ENCODE data around the gene SEPTIN12.

SEPTIN12 gene

DNA sequence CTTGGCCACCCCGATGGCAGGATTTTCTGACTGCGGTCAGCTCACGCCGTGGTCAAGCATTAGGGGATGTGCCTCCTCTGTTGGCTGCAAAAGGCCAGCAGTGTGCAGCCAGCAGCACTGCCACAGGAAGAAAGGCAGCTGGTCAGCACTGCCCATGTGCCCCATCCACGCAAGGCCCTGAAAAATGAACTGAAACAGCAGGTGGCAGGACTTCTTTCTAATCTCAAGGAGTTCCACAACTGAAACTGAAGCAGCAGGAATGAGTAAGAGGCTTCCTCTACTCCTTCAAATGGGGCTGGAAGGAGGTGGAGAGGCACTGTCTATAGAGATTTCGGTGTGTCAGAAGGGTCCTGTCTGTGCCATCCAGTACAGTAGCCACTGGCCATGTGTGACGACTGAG lies 24.4 kb downstream of the SEPTIN12 start:
- no peak overlapping the region for H3K27ac ChIP-seq (ENCODE audit: low read length)
- no peak overlapping the region for H3K4me3 ChIP-seq (ENCODE audit: low read length)
- H3K36me3 ChIP-seq (ENCODE audit: control insufficient read depth, low read depth, low read length), result peaks cover 43% of the 10 kb centered on the region
- no peaks in the 10 kb centered on the region for H3K27me3 ChIP-seq (ENCODE audit: control insufficient read depth, insufficient read depth, low read length)
- peaks cover 4% of the 10 kb centered on the region for H3K4me1 ChIP-seq (ENCODE audit: control insufficient read depth, low read depth, low read length)
- no peak overlapping the region for H3K9ac ChIP-seq (ENCODE audit: low read length)
- no peaks in the 10 kb centered on the region for H3K9me3 ChIP-seq (ENCODE audit: control insufficient read depth, low read depth, low read length)

DNA sequence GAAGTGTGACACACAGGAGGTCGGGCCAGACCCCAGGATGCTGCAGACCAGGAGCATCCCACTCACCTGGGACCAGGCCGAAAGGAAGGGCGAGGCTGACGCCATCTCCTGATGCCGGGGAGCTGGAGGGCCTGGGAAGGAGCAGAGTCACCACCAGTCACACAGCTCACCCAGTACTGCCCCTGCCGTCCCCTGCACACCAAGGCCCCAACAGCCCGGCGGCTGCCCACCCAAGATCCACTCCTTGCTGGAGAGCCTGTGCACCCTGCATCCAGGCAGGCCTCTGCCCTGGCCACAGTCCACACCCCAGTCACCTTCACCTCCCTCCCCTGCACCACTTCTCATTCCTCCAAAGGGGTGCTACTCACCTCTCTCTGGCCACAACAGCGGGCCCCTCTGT lies 25.9 kb downstream of the SEPTIN12 start:
- peaks cover 52% of the 10 kb centered on the region for H3K36me3 ChIP-seq (ENCODE audit: control insufficient read depth, low read depth, low read length)
- no peaks in the 10 kb centered on the region for H3K27me3 ChIP-seq (ENCODE audit: control insufficient read depth, insufficient read depth, low read length)
- H3K9me3 ChIP-seq (ENCODE audit: control insufficient read depth, low read depth, low read length), result no peaks in the 10 kb centered on the region
- no peak overlapping the region for H3K9ac ChIP-seq (ENCODE audit: low read length)
- H3K27ac ChIP-seq (ENCODE audit: low read length), result no peak overlapping the region
- no peak overlapping the region for H3K4me3 ChIP-seq (ENCODE audit: low read length)
- H3K4me1 ChIP-seq (ENCODE audit: control insufficient read depth, low read depth, low read length), result peaks cover 4% of the 10 kb centered on the region

DNA sequence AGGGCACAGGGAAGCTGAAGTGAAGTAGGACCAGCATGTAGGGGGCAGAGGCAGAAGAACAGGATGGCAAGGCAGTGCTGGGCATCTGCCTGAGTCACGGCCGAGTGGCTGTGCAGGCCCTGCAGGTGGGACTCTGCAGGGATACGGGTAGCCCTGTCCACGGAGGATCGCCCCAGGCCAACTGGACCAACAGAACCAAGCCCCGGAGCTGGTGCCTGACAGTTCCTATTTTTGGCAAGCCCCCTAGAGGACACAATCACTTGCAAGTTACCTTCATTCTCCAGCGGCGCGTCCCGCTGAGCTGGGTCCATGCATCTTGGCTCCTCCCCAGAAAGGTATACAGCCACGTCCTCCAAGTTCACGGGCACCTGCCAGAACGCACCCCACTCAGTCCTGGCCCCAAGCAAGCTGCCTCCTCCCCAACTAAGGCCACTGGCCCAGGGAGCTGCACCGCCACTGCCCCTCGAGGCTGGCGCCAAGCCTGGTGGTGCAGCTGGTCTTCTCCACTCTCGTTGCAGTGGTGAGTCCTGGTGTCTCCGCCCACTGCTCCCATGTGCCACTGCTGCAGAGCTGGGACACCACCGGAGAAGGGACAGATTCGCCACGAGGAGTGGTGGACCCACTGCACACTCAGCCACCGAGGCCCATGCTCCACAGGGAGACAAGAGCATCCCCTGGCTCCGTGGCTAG lies 27.8 kb downstream of the SEPTIN12 start:
- H3K9me3 ChIP-seq (ENCODE audit: control insufficient read depth, low read depth, low read length), result no peaks in the 10 kb centered on the region
- H3K9ac ChIP-seq (ENCODE audit: low read length), result no peak overlapping the region
- no peaks in the 10 kb centered on the region for H3K4me1 ChIP-seq (ENCODE audit: control insufficient read depth, low read depth, low read length)
- H3K4me3 ChIP-seq (ENCODE audit: low read length), result no peak overlapping the region
- no peaks in the 10 kb centered on the region for H3K27me3 ChIP-seq (ENCODE audit: control insufficient read depth, insufficient read depth, low read length)
- peaks cover 60% of the 10 kb centered on the region for H3K36me3 ChIP-seq (ENCODE audit: control insufficient read depth, low read depth, low read length)
- H3K27ac ChIP-seq (ENCODE audit: low read length), result no peak overlapping the region

DNA sequence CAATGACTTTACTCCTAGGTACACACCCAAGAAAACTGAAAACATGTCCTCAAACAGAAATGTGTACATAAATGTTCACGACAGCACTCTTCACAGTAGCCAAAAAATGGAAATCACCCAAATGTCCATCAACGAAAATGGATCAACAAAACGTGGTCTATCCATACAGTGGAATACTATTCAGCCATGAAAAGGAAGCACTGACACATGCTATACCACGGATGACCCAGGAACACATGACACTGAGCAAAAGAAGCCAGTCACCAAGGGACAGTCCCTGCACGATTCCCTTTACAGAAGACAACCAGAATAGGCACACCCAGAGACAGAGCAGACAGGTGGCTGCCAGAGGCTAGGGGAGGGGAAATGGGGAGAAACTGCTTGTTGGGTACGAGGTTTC lies 32.5 kb downstream of the SEPTIN12 start:
- Histone ChIP-seq H3K27ac (ENCODE audit: low read length) (no peak overlapping the region), H3K27me3 (ENCODE audit: control insufficient read depth, insufficient read depth, low read length) (no peaks in the 10 kb centered on the region), H3K36me3 (ENCODE audit: control insufficient read depth, low read depth, low read length) (peaks cover 56% of the 10 kb centered on the region), H3K4me1 (ENCODE audit: control insufficient read depth, low read depth, low read length) (no peaks in the 10 kb centered on the region), H3K9ac (ENCODE audit: low read length) (no peak overlapping the region), H3K9me3 (ENCODE audit: control insufficient read depth, low read depth, low read length) (no peaks in the 10 kb centered on the region), H3K4me3 (ENCODE audit: low read length) (no peak overlapping the region)

DNA sequence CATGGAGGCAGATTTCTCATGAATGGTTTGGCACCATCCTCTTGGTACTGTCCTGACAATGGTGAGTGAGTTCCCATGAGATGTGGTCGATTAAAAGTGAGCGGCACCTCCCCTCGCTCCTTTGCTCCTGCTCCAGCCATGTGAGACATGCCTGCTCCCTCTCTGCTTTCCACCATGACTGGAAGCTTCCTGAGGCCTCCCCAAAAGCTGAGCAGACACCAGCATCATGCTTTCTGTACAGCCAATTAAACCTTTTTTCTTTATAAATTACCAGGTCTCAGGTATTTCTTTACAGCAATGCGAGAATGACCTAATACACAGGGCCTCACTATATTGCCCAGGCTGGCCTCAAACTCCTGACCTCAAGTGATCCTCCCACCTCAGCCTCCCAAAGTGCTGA lies 33.3 kb downstream of the SEPTIN12 start:
- Histone ChIP-seq H3K4me1 (ENCODE audit: control insufficient read depth, low read depth, low read length) (no peaks in the 10 kb centered on the region), H3K36me3 (ENCODE audit: control insufficient read depth, low read depth, low read length) (peaks cover 53% of the 10 kb centered on the region), H3K9ac (ENCODE audit: low read length) (no peak overlapping the region), H3K27me3 (ENCODE audit: control insufficient read depth, insufficient read depth, low read length) (no peaks in the 10 kb centered on the region), H3K4me3 (ENCODE audit: low read length) (no peak overlapping the region), H3K27ac (ENCODE audit: low read length) (no peak overlapping the region), H3K9me3 (ENCODE audit: control insufficient read depth, low read depth, low read length) (no peaks in the 10 kb centered on the region)

DNA sequence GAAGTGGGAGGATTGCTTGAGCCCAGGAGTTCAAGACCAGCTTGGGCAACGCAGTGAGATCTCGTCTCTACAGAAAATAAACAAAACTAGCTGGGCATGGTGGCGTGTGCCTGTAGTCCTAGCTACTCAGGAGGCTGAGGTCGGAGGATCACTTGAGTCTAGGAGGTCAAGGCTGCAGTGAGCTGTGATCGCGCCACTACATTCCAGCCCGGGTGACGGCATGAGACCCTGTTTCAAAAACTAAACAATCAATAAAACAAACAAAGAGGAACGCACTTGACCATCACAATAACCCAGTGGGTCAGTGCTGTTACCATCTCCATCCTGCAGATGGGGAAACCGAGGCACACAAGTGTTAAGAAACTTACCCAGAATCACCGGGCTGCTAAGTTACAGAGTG lies 34.9 kb downstream of the SEPTIN12 start:
- Histone ChIP-seq H3K9me3 (ENCODE audit: control insufficient read depth, low read depth, low read length) (no peaks in the 10 kb centered on the region), H3K27me3 (ENCODE audit: control insufficient read depth, insufficient read depth, low read length) (no peaks in the 10 kb centered on the region), H3K36me3 (ENCODE audit: control insufficient read depth, low read depth, low read length) (peaks cover 36% of the 10 kb centered on the region), H3K4me1 (ENCODE audit: control insufficient read depth, low read depth, low read length) (no peaks in the 10 kb centered on the region), H3K27ac (ENCODE audit: low read length) (no peak overlapping the region), H3K9ac (ENCODE audit: low read length) (no peak overlapping the region), H3K4me3 (ENCODE audit: low read length) (no peak overlapping the region)

DNA sequence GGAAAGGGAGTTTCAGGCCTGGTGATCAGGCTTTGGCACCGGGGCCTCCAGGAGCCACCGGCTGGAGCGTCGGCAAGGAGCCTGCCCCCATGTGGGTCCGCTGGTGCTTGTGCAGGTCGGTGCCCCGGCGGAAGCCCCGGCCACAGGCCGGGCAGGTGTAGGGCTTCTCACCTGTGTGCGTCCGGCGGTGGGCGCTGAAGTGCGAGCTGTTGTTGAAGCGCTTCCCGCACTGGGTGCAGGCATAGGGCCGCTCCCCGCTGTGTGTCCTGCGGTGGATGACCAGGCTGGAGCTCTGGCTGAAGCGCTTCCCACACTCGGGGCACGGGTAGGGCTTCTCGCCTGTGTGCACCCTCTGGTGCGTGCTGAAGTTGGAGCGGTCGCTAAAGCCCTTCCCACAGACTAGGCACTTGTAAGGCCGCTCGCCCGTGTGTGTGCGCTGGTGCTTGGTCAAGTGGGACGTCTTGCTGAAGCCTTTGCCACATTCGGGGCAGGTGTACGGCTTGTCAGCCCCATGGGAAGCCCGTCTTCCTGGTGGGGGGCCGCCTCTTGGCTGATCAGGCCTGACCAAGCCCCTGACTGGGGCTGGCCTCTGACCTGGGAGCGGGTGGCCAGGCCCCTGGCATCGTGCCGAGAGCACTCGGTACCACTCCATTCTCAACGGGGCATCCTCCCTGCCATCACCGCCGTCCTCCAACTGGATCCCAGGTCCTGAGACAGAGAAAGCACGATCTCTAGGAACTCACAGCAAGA lies 35.6 kb downstream of the SEPTIN12 start:
- H3K9me3 ChIP-seq (ENCODE audit: control insufficient read depth, low read depth, low read length), result no peaks in the 10 kb centered on the region

DNA sequence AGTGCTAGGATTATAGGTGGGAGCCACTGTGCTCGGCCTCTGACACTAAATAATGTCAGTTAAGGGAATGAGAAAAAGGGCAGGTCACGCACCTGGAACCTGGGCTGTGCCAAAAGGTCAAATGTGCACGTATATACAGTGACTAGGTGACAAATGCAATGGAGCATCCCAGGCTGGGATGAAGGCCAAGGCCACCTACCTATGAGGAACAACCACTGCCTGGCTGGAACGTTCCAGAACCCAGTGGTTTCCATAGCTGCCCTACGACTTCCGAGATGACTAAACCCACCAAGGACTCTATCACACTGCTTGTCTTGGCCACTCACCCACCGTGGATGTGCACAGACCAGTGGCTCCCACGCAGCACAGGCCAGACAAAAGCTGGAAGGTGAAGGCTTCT lies 37.2 kb downstream of the SEPTIN12 start:
- H3K9ac ChIP-seq (ENCODE audit: low read length), result no peak overlapping the region
- H3K9me3 ChIP-seq (ENCODE audit: control insufficient read depth, low read depth, low read length), result no peaks in the 10 kb centered on the region
- no peak overlapping the region for H3K27ac ChIP-seq (ENCODE audit: low read length)
- H3K36me3 ChIP-seq (ENCODE audit: control insufficient read depth, low read depth, low read length), result peaks cover 29% of the 10 kb centered on the region
- no peak overlapping the region for H3K4me3 ChIP-seq (ENCODE audit: low read length)
- H3K4me1 ChIP-seq (ENCODE audit: control insufficient read depth, low read depth, low read length), result no peaks in the 10 kb centered on the region
- no peaks in the 10 kb centered on the region for H3K27me3 ChIP-seq (ENCODE audit: control insufficient read depth, insufficient read depth, low read length)

More for the DNA sequence above, 35.6 kb downstream of the SEPTIN12 start:
- H3K4me3 ChIP-seq (ENCODE audit: low read length), result no peak overlapping the region
- H3K4me1 ChIP-seq (ENCODE audit: control insufficient read depth, low read depth, low read length), result no peaks in the 10 kb centered on the region
- H3K9ac ChIP-seq (ENCODE audit: low read length), result no peak overlapping the region
- no peak overlapping the region for H3K27ac ChIP-seq (ENCODE audit: low read length)
- peaks cover 33% of the 10 kb centered on the region for H3K36me3 ChIP-seq (ENCODE audit: control insufficient read depth, low read depth, low read length)
- no peaks in the 10 kb centered on the region for H3K27me3 ChIP-seq (ENCODE audit: control insufficient read depth, insufficient read depth, low read length)

DNA sequence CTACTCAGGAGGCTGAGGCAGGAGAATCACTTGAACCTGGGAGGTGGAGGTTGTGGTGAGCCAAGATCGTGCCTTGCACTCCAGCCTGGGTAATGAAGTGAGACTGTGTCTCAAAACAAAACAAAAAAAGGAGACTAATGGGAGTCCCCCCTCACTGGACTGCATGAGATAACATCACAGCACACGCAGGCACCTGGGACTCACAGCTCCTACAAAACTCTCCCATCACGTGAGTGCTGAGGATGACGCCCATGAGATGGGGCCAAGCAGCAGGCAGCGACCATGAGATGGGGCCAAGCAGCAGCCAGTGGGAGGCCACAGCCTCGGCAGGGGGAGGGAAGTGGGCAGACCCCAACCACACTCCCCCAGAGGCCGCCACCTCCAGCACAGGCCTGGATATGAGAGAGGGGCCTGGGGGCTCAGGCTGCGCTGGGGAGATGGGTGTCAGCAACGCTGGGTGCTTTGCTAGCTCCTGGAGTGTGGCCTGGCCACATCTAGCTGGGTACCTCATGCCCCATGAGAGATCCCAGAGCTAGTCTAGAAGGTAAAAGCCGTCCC lies 38.4 kb downstream of the SEPTIN12 start:
- Histone ChIP-seq H3K9ac (ENCODE audit: low read length) (no peak overlapping the region), H3K4me1 (ENCODE audit: control insufficient read depth, low read depth, low read length) (peaks cover under 1% of the 10 kb centered on the region), H3K4me3 (ENCODE audit: low read length) (no peak overlapping the region), H3K27me3 (ENCODE audit: control insufficient read depth, insufficient read depth, low read length) (no peaks in the 10 kb centered on the region), H3K36me3 (ENCODE audit: control insufficient read depth, low read depth, low read length) (peaks cover 23% of the 10 kb centered on the region), H3K27ac (ENCODE audit: low read length) (no peak overlapping the region), H3K9me3 (ENCODE audit: control insufficient read depth, low read depth, low read length) (no peaks in the 10 kb centered on the region)

DNA sequence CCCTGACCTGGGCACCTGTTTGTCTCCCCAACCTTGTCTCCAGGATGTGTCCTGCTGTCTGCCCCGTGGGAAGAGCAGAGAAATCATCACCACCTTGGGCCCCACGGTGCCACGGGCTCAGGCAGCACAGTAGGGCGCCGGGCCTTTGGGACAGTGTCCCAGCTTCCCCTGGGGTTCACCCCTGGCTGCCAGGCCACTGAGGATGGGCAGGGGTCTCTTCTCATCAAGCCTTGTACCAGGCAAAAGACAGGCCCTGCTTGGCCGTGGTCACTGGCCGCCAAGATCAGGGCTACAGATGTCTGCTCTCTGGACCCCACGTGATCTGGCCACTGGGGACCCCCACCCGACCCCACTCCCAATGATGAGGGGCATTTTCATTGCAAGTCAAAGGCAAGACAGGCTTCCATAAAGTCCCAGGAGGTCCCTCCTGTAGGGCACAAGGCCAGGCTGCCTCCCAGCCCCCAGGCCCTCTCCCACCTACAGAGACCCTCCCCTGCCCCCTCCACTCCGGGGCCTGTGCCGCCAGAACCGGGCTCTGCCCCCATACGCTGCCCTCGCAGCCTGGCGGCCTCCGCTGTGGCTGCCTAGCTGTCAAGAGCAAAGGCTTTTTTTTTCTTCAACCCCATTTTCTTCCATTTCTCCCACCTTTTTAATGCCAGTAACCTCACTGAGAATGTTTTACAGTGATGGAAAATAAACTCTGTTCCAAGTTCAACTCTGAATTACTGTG lies 39.3 kb downstream of the SEPTIN12 start:
- no peak overlapping the region for H3K9ac ChIP-seq (ENCODE audit: low read length)
- H3K4me3 ChIP-seq (ENCODE audit: low read length), result no peak overlapping the region
- H3K4me1 ChIP-seq (ENCODE audit: control insufficient read depth, low read depth, low read length), result peaks cover 5% of the 10 kb centered on the region
- no peaks in the 10 kb centered on the region for H3K9me3 ChIP-seq (ENCODE audit: control insufficient read depth, low read depth, low read length)
- no peaks in the 10 kb centered on the region for H3K27me3 ChIP-seq (ENCODE audit: control insufficient read depth, insufficient read depth, low read length)
- H3K36me3 ChIP-seq (ENCODE audit: control insufficient read depth, low read depth, low read length), result peaks cover 23% of the 10 kb centered on the region
- H3K27ac ChIP-seq (ENCODE audit: low read length), result no peak overlapping the region

DNA sequence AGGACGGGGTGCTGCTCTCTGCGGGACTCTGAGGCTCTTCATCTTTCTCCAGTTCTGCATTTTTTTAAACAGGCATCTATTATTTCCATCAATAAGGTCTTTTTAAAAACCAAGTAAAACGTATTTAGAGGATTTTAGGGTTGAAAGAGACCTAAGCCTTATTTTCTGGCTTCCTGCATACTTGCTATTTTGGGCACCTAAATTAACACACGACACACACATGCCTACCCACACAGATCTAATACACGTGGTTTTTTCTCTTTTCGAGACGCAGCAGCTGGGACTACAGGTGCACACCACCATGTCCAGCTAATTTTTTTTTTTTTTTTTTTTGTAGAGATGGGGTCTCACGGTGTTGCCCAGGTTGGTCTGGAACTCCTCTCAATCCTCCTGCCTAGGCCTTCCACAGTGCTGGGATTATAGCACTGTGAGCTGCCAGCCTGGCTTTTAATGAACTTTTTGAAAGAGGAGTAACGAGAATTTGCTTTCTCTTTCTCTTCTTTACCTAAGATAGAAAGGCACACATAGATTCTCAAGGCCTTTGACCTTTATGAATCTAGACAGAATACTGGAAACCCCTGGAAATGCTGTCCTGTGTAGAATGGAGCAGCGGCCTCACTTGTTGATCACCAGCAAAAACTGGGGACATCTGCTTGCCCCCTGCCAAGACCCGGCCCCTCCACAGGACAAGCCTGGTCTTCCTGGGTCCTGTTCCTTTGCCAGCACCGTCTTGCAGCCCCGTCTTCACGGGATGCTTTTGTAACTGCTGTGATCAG lies 40.1 kb downstream of the SEPTIN12 start:
- no peak overlapping the region for H3K4me3 ChIP-seq (ENCODE audit: low read length)
- peaks cover 5% of the 10 kb centered on the region for H3K4me1 ChIP-seq (ENCODE audit: control insufficient read depth, low read depth, low read length)
- no peak overlapping the region for H3K9ac ChIP-seq (ENCODE audit: low read length)
- H3K36me3 ChIP-seq (ENCODE audit: control insufficient read depth, low read depth, low read length), result peaks cover 21% of the 10 kb centered on the region
- no peaks in the 10 kb centered on the region for H3K9me3 ChIP-seq (ENCODE audit: control insufficient read depth, low read depth, low read length)
- H3K27me3 ChIP-seq (ENCODE audit: control insufficient read depth, insufficient read depth, low read length), result no peaks in the 10 kb centered on the region
- no peak overlapping the region for H3K27ac ChIP-seq (ENCODE audit: low read length)

All from iPS-18a (cell line).